DMS114 treated with DMSO at 0.1 percent for 48 hours (cell line): ENCODE results near the gene C10orf105.

Source experiments
- DNase-seq: peaks from one replicate; lab custom pipeline; 2025; ENCODE audit not compliant: unreplicated experiment; lab: John Stamatoyannopoulos, UW

Gene C10orf105

DNA sequence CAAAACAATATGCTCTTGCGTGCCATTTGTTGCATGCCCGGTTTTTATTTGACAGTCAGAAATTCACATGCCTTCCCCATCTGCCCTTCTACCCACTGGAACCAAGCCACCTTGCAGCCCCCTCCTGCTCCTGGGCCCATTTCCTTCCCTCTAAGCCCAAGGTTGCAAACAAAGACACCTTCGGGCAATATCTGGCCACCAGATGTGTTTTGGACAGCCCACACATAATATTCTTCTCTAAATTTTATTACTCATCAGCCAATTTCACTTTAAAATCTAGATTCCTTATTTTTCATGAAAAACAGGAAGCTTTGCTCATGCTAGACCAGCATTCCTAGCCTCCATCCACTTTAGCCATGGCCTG is 18.2 kb upstream of the C10orf105 start:
- no peak for DNase-seq

DNA sequence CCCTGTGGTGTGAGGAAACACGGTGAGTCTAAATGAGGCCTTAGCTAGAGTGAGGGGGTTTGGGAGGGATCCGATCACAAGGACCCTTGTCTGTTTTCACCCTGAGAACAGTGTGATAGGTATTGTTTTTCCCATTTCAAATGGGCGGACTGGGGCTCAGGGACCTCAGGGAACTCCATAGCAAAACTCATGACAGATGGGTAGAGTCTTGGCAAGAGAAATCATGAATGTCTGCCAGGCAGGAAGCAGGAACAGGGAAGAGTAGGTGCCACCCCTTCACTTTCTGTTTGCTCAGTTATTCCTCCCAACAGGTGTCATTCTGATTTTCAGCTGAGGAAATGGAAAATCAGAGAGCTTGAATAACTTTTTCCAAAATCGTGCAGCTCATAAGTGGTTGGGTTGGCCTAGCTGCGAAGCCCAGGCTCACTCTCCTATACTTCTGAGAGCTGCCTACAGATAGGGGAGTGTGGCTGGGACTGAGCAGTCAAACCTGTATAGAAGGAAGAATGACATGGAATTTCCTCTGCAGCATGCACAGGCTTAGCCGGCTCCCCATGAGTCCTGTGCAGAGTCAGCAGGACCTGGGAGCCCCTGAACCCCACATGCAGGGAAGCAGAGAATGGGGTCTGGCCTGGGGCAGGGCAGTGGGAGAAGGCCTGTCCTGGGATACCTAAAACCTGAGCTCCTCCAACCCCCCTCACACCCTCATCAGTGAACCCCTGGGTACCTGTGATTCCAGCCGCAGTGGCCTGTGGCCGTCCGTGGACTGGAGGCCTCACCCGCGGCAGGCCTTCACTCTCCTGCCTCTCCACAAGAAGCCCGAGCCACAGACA is 17.6 kb upstream of the C10orf105 start:
- DNase-seq, result no peak

DNA sequence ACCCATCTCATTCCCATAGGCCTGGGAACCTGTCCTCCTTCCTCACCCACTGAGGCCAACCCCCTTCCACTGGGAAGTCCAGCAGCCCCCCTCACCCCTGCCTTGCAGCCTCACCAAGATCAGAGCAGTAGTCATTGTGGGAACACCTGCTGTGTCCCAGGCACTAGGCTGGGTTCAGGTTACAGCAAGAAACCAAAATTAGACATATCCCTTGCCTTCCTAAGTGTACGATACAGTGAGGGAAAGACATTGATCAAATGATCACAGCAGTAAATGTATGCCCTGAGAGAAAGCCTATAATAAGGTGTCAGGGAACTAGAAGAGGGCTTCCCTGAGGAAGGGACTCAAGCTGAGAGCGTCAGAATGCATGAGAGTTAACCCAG is 17.0 kb upstream of the C10orf105 start:
- no peak for DNase-seq

DNA sequence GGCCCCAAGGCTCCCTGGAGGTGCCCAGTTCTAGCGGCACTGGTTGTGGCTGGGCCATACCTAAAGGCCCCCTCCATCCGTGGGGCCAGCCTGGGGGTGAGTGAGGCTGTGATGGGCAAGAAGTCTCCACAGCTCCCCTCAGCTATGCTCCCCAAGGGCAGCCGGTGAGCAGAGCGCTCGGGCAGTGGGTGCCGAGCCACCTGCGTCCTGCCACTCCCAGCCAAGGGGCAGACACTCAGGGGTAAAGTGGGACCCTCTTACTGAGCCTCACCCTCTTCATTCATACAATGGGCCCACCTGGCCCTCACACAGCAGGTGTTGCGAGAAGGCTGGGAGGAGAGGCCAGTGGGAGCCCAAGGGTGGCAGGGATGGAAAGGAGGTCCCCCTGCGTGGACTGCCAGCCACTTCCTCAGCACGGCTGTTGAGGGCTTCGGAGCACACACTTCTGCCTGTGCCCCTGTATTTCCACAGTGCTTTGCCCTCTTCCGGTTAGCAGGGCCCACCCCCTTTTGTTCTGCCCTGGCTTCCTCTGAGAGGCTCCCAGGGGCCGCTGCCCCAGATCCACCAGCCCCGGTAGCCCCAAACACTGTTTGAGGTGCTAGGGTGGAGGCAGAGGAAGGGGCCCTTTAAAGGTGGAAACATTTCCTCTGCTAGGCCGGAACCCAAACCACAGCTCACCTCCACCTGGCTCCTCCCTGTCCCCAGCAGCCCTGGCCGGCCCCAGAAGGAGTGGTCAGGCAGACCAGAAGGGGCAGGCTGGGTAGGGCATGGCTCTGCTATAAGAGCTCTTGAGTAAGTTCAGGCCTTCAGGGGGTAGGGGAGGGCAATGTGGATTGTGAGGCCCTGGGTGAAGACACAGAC is 16.4 kb upstream of the C10orf105 start:
- no peak for DNase-seq

DNA sequence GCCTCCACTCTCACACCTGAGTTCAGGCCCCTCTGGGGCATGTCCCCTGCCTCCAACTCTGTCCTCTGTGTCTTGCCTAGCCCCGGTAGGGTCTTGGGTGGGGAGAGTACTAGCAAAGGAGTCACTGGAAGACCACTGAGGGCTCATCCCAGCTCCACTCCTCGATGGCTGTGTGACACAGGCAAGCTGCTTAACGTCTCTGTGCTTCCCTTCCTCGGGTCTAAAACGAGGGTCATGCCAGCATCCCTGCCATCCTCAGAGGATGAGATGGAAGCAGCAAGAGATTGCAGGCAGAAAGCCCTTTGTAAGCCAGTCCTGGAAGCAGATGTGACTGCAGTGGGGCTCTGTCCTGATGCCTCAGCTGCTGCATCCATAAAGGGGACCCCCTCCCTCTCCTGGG is 15.2 kb upstream of the C10orf105 start:
- no peak for DNase-seq

DNA sequence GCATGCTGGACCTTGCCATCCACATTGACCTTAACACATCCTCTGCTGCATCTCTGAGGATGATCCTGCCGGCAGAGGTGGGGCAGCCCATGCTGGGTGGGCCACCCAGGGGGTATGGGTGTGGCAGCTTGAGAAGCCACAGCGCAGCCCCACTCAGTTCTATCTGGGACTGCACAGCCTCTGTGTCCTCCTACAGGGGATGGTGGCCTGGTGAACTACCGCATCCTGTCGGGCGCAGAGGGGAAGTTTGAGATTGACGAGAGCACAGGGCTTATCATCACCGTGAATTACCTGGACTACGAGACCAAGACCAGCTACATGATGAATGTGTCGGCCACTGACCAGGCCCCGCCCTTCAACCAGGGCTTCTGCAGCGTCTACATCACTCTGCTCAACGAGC is 12.2 kb upstream of the C10orf105 start:
- no peak for DNase-seq

DNA sequence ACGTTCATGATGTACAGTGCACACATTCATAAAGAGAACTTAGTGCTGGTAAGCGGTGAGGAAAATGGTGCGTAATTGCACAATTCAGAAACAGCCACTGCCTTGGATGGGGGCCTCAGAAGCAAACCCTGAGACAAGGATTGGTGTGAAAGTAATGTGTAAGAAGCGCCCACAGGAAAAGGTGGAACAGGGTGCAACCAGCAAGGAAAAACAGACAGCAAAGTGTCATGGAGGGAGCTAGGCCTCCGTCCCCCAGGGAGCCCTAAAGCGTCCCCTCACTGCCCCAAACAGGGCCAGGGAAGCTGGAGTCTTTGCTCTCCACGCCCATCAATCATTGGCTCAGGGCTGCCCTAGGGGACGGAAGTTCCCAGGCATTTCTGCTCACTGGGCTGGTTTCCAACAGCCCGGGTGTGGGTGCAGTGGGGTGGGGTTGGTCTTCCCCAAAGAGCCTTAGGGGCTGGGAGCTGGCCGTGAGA is 9.6 kb upstream of the C10orf105 start:
- DNase-seq, result no peak

DNA sequence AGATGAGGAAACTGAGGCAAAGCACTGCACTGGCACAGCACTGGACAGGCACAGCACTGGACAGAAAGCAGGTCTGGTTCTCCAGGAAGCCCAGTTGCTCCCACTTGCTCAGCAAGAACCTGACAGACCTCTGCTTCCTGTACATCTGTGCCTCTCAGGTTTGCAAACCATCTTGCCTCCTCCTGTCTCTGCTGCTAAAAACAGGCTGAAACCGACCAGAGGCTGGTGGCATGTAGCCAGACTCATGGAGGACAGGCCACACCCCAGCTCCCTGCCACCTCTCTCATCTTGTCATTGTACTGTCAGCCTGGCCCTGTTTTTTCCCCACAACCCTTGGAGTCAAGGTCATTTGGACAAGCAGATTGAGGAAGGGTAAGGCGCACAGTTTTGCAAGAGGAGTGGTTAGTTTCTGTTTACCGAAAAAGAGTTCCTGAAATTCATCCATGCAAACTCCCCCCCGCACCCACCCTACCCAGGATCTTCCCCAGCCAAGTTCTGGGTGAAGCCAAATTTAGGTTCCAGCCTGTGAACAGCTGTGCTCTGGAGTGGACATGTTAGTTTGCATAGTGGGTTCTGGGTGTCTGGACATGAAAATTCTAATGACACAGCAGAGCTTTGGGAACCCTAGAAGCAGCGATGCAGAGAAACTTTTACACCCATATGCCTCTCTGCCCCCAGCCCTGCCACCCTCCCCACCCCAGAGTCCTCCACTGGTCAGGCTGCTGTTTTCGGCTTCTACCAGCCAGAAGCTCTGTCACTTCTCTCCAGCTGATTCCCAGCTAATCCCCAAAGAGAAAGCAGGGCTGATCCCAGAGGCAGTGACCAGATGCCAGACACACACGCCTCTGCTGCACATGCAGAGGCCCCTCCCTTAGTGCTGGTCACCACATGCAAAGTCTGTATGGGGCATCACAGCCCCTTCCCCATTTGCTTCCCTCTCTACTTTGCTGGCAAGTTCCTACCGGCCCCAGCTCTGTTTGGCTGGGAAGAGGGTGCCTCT is 8.5 kb upstream of the C10orf105 start:
- no peak for DNase-seq

DNA sequence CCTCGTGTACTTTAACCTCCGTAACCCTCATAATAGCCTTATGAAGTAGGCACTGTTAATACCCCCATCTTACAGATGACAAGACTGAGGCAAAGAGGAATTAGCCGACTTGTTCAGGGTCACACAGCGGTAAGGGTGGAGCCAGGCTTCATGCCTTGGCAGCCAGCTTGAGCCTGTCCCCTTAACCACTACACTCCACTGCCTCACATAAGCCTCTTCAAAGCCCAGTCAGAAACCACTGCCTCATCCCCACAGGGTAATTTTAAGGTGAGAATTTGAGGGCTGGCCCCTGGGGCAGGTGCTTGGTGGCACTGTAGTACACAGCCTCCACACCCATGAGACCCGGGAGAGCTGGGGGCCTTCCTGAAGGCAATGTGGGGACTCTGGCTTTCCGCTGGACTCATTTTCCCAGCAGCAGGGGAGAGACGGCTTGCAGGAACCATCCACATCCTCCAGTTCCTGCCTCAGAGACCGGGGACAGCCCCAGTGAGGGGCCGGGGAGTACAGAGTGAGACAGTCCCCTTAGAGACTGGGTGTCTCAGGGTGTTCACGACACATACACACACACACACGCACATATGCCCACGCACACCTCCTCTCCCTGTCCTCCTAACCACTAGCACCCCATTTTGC is 7.6 kb upstream of the C10orf105 start:
- no peak for DNase-seq

DNA sequence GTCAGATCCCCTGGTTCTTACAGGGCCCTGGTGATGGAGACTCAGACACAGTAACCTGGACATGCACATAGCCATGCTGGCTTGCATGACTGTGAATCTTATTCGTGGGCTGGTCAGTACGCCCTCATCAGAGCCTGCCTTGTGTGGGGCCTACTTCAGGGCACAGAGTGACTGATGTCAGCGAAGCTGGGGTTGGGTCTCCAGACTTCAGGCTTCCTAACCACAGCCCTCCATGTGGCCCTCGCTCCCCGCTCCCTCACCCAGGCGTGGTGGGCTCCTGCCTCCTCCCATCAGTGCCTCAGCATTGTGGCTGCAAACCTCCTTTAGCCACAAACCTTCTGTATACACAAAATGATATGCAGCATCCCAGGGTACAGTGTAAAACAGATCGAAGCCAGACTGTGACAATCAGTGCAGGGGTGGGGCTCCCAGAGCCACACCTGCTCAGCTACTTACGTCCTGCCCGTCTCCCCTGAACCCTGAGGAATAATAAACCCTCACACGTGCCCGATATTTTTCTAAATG is 7.1 kb upstream of the C10orf105 start:
- no peak for DNase-seq

DNA sequence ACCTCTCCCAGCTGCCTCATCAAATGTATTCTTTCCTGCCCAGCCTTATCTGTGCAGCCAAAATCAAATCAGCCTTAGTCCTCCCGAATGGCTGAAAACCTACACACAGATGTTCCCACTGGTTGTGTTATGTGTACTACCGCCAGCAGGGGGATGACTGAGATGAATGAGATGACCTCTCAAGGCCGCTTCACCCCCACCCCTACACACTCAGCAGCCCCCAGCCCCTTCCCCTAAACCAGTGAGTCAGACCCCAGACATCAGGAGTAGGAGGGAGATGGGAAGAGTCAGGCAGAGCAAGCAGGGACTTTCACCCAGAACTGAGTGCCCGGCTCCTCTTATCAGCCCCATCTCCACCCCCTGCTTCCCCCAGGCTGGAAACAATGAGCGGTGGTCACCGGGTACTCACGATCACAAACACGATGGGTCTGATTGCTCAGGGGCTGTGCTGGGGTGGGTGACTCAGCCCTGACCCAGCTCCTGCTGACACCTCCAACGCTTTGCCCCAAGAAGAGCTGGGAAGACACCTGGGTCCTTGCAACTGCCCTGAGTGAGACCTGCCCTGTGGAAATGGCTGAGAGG is 6.5 kb upstream of the C10orf105 start:
- DNase-seq, result peak; percentile 10

DNA sequence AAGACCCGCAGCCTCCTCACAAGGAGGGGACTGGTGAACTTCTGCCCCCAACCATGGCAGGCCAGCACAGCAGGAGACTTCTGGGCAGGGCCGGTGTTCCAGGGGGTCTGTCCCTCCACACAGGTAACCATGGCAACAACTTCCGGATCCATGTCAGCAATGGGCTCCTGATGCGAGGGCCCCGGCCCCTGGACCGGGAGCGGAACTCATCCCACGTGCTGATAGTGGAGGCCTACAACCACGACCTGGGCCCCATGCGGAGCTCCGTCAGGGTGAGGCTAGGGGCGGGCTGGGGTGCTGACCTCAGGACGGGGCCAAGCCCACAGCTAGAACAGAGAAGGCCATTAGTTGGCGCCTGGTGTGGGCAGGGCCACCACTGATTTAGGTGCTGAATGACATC is 5.7 kb upstream of the C10orf105 start:
- no peak for DNase-seq

DNA sequence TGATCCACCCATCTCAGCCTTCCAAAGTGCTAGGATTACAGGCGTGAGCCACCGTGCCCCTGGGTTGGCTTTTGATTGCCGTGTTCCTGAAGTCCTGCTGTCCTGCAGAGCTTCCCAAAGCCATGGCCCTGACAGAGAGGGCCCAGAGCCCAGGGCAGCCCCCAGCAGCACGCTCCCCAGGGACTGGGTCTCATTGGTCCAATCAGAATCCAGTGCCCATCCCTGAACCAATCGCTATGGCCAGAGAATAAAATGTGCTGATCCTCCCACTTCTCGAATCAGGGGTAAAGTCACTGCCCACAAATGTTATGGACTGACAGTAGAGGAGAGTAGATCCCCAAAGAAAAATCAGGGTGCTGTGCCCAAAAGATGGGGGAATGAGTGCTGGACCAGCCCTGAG is 5.0 kb upstream of the C10orf105 start:
- DNase-seq, result no peak

DNA sequence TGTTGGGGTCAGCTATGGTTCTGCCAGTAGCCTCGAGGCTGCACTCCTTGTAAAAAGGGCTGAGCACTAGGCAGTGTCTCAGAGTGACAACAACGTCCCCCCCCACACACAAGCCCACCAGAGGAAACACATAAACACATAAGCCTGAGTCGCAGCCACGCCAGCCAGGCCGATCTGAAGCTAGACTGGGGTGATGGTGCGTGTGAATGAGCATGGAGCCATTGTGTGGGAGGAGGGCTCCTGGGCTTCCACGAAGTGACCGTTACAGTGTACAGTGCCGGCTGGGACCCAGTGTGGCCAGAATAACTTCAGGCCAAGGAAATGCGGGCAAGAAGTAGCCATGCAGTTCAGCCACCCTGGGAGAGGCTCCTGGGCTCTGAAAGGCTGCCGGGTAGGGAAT is 3.7 kb upstream of the C10orf105 start:
- DNase-seq, result no peak

DNA sequence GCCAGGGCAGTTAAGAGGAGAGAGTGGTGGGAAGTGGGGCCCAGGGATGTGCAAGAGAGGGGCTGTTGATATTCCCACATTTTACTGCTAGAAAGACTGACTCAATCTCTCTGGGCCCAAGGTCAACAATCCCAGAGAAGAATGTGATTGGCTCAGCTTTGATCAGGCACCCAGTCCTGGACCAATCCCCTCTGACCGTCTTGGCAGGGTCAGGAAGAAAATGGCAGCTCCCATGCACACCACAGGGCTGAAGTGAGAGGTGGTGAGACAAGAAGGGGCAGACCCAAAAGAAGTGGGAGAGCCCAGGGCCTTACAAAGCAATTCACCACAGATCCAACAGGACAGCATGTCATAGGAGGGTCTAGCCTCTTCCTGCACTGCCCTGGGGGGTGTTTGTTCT is 3.3 kb upstream of the C10orf105 start:
- DNase-seq, result no peak

DNA sequence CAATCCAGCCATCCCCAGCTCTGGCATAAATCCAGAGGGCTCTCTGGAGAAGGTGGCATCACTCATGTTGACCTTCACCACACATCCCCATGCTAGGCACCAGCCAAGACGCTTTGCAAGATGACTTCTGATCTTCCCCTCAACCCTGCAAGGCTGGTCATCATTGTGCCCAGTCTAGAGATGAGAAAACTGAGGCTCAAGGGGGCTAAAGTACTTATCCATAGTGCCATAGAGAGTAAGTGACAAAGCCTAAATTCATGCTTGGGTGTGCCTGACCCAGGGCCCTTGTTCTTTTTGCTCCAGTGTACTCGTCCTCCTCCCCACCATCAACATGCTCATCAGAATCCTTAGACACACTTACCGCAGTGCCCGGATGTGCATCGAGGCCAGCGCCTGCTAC is 1.7 kb upstream of the C10orf105 start:
- no peak for DNase-seq

DNA sequence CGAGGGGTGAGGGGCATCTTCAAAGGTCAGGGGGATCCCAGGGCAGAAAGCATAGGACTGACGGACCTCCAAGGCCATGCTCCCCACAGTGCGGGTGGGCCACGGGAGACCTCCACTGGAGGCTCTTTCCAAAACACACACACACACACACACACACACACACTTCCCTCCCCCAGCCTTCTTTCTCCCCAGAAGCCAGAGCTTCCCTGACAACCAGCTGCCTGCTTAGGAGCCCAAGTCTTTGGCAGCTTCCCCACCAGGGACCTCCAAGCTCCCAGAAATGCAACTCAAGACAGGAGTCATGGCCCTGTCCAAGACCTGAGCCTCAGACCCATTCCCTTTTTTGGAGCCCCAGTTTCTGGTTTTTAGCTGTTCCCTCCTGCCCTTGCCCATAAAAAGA is 710 bp upstream of the C10orf105 start:
- DNase-seq, result no peak

DNA sequence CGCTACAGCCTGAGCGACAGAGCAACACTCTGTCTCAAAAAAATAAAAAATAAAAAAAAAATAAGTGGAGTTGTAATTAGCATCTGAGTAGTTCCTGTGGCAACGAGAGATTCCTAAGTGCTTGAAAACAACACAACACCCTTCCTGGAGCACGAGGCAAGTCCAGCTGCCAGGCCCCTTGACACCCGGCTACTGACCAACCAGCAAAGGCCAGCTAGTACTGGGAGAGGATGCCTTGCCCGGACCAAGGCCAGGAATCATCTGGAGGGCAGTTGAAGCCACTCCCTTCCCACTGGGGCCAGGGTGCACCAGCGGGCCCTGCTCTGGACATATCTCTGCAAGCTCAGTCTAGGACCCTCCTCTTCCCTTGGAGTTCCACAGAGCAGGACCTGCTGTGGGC is 536 bp downstream of the C10orf105 start:
- DNase-seq, result no peak

DNA sequence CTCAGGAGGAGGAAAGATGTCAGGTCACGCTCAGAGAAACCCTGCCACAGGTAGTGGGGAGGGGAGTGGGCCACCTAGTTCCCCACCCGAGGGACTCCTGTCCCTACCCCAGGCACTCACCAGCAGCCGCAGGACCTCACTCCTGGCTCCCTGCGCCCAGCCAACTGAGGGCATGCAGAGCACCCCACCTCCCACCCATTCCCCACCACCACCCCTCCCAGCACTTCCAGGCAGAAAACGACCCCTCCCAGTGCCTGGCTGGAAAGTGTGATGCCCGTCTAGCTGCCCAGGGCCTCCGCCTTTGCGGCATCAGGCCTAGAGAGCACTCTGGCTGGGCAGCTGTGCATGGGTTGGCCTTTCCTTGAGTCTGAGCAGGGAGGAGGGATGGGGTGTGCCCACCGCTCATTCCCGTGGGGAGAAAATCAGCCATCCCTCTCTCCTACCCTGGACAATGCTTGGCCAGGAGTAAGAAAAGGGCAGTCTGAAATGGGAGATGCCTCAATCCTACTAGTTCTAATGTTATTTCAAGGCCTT is 1.3 kb downstream of the C10orf105 start:
- DNase-seq, result no peak

DNA sequence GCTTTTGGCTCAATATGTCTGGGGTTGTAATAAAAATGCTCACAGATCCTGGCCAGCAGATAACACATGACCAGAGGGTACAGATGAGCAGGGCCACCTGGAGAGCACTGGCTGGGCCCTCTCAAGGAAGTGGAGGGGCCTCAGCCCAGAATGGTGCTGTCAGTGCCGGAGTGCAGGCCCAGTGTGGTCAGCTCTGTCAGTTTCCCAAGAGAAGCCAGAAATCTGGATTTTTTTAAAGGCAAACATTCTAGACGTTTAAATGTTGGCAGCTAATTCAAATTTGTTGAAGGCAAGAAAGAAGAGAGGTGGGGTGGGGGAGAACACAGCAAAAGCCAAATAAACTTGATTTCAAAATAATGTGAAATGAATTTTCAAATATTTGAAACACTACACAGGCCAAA is 2.0 kb downstream of the C10orf105 start:
- DNase-seq, result no peak
